Activated CD4-positive, alpha-beta T cell treated with anti-CD3 and anti-CD28 coated beads, Interleukin-10, Interleukin-2, amounts not matched to agents 100 ng/mL and 50 ng/mL, durations not matched to agents 16 hours and 8 hours (primary cell): ENCODE data around the gene RSL1D1.

Source experiments
- DNase-seq: peaks from one replicate; pipeline ENCODE4 v3.0.0-alpha.2; 2020

Gene RSL1D1

GRCh38 chr16:11851294-11852091, at the start of gene RSL1D1:
Gene RSL1D1, minus strand, starts transcription at chr16:11851542. Its CDS starts 30 bp downstream, at chr16:11851512.
- peak; percentile 96 for DNase-seq

- no peak for DNase-seq
Observed at GRCh38 chr16:11901091-11901490, 49.7 kb upstream of the RSL1D1 start.

- no peak for DNase-seq
Observed at GRCh38 chr16:11896486-11897176, 45.3 kb upstream of the RSL1D1 start.

GRCh38 chr16:11893571-11893970, 42.2 kb upstream of the RSL1D1 start:
- DNase-seq = no peak

GRCh38 chr16:11892761-11893160, 41.4 kb upstream of the RSL1D1 start:
- no peak for DNase-seq

GRCh38 chr16:11890231-11890965, 39.1 kb upstream of the RSL1D1 start:
- DNase-seq = no peak

- no peak for DNase-seq
Observed at GRCh38 chr16:11886881-11887280, 35.5 kb upstream of the RSL1D1 start.

GRCh38 chr16:11884035-11884434, 32.7 kb upstream of the RSL1D1 start:
- DNase-seq = no peak

GRCh38 chr16:11880007-11880406, 28.7 kb upstream of the RSL1D1 start:
- no peak for DNase-seq

GRCh38 chr16:11877374-11877773, 26.0 kb upstream of the RSL1D1 start:
- DNase-seq = no peak

- DNase-seq = no peak
Observed at GRCh38 chr16:11876306-11876705, 25.0 kb upstream of the RSL1D1 start.

- DNase-seq = no peak
Observed at GRCh38 chr16:11875721-11876120, 24.4 kb upstream of the RSL1D1 start.

GRCh38 chr16:11871193-11871592, 19.9 kb upstream of the RSL1D1 start:
- no peak for DNase-seq

- DNase-seq = no peak
Observed at GRCh38 chr16:11870399-11870798, 19.1 kb upstream of the RSL1D1 start.

- no peak for DNase-seq
Observed at GRCh38 chr16:11869353-11870228, 18.2 kb upstream of the RSL1D1 start.

GRCh38 chr16:11868412-11868980, 17.2 kb upstream of the RSL1D1 start:
- DNase-seq = no peak

GRCh38 chr16:11862489-11862888, 11.1 kb upstream of the RSL1D1 start:
- no peak for DNase-seq

GRCh38 chr16:11857161-11857560, 5.8 kb upstream of the RSL1D1 start:
- DNase-seq = no peak

GRCh38 chr16:11852092-11852809, 909 bp upstream of the RSL1D1 start:
- DNase-seq = no peak

GRCh38 chr16:11848842-11849241, 2.5 kb downstream of the RSL1D1 start:
- peak; percentile 17 for DNase-seq

- DNase-seq = no peak
Observed at GRCh38 chr16:11844499-11844898, 6.8 kb downstream of the RSL1D1 start.

- no peak for DNase-seq
Observed at GRCh38 chr16:11843861-11844260, 7.5 kb downstream of the RSL1D1 start.
